PFSK-1 (cell line): Measurements from ENCODE around the gene ANKRD12.

ENCODE experiments used
- FOXP2 ChIP-seq: optimal IDR thresholded peaks from 2 replicates; pipeline ENCODE3; 2011; ENCODE audit warnings: borderline replicate concordance, control low read depth, inconsistent platforms; ENCODE audit not compliant: insufficient read depth; ENCODE audit errors: extremely low read length, extremely low read depth
- POLR2AphosphoS5 ChIP-seq: IDR thresholded peaks from 2 replicates; pipeline ENCODE4 v1.6.1; 2012; ENCODE audit warnings: low read depth, mild to moderate bottlenecking, control low read depth, low read length, moderate library complexity
- REST ChIP-seq, 2 experiments: IDR thresholded peaks; 2 replicates each; pipeline versions ENCODE4 v1.6.1 to v1.8.0; 2011 to 2012; ENCODE audit warnings: low read depth in 2 of 2, low read length in 2 of 2, control low read depth in 1 of 2, inconsistent platforms in 1 of 2, mild to moderate bottlenecking in 1 of 2, moderate library complexity in 1 of 2; ENCODE audit not compliant: insufficient read depth in 1 of 2
- SIN3A ChIP-seq: IDR thresholded peaks from 2 replicates; pipeline ENCODE4 v1.6.1; 2012; ENCODE audit warnings: mild to moderate bottlenecking, low read length, moderate library complexity, borderline replicate concordance; ENCODE audit not compliant: insufficient read depth
- TAF1 ChIP-seq: IDR thresholded peaks from 2 replicates; pipeline ENCODE4 v1.6.1; 2012; ENCODE audit warnings: low read length, control low read depth, borderline replicate concordance; ENCODE audit not compliant: insufficient read depth

GRCh38 chr18:9140381-9140780 lies 3.8 kb downstream of the ANKRD12 start:
- TF ChIP-seq POLR2AphosphoS5, result no peak
- TF ChIP-seq REST (IDR thresholded peaks at IDR 0.05; ENCODE audit: insufficient read depth in 1 of 2, low read depth in 2 of 2, low read length in 2 of 2), result no peak
- TF ChIP-seq FOXP2, result no peak
- TF ChIP-seq SIN3A, result no peak
- TF ChIP-seq TAF1, result no peak
